EL (cell line): ENCODE measurements around the gene GLOD4.
"Not testable (repeated sequence)": the region's sequence is repeated elsewhere in the genome, so short reads cannot be mapped to it uniquely, and the experiment has no call there.

Source experiments
- DNase-seq: peaks from one replicate; pipeline ENCODE4 v3.0.0-alpha.2; 2016

GLOD4 gene

GRCh38 chr17:773016-773415 is 9.1 kb downstream of the GLOD4 start:
- DNase-seq: no peak

GRCh38 chr17:767076-767475 is 15.0 kb downstream of the GLOD4 start:
- DNase-seq: no peak

- DNase-seq: no peak
Observed at GRCh38 chr17:760371-760770, 21.7 kb downstream of the GLOD4 start.

- no peak for DNase-seq
Observed at GRCh38 chr17:759964-760363, 22.1 kb downstream of the GLOD4 start.

- DNase-seq: not testable (repeated sequence)
Observed at GRCh38 chr17:756010-756567, 26.0 kb downstream of the GLOD4 start.

- DNase-seq: not testable (repeated sequence)
Observed at GRCh38 chr17:755319-755961, 26.6 kb downstream of the GLOD4 start.

- DNase-seq: no peak
Observed at GRCh38 chr17:753418-753817, 28.7 kb downstream of the GLOD4 start.

- peak; percentile 36 for DNase-seq
Observed at GRCh38 chr17:752620-753219, 29.4 kb downstream of the GLOD4 start.

GRCh38 chr17:752002-752619 is 30.0 kb downstream of the GLOD4 start, which contains the start of gene GEMIN4:
TSS of gene GEMIN4 (minus strand) at chr17:752264. CDS start at chr17:752142, 122 bp downstream.
- peak; percentile 86 for DNase-seq

- peak; percentile 66 for DNase-seq
Observed at GRCh38 chr17:751269-752001, 30.6 kb downstream of the GLOD4 start.

GRCh38 chr17:750431-751037 is 31.5 kb downstream of the GLOD4 start:
- DNase-seq: no peak

GRCh38 chr17:749359-749758 is 32.7 kb downstream of the GLOD4 start:
- not testable (repeated sequence) for DNase-seq

- DNase-seq: not testable (repeated sequence)
Observed at GRCh38 chr17:748604-749003, 33.5 kb downstream of the GLOD4 start.

- no peak for DNase-seq
Observed at GRCh38 chr17:746783-747629, 35.1 kb downstream of the GLOD4 start.

- no peak for DNase-seq
Observed at GRCh38 chr17:746181-746580, 35.9 kb downstream of the GLOD4 start.

- DNase-seq: no peak
Observed at GRCh38 chr17:745406-745805, 36.7 kb downstream of the GLOD4 start.

GRCh38 chr17:744937-745336 is 37.1 kb downstream of the GLOD4 start:
- DNase-seq: no peak

- DNase-seq: no peak
Observed at GRCh38 chr17:743139-743538, 38.9 kb downstream of the GLOD4 start.

- DNase-seq: no peak
Observed at GRCh38 chr17:742147-742793, 39.8 kb downstream of the GLOD4 start.

- DNase-seq: no peak
Observed at GRCh38 chr17:740240-741017, 41.7 kb downstream of the GLOD4 start.
